GM19328 (cell line): ENCODE data around the gene B4GALNT2.

ENCODE experiments used
- ATAC-seq: cut with Tn5 transposase; IDR thresholded peaks from one replicate; pipeline ENCODE4 v1.9.1; 2021; ENCODE audit warnings: mild to moderate bottlenecking, moderate library complexity; ENCODE audit not compliant: unreplicated experiment

The B4GALNT2 gene

GRCh38 chr17:49203796-49204195, 71.2 kb downstream of the B4GALNT2 start:
- no peak for ATAC-seq

DNA sequence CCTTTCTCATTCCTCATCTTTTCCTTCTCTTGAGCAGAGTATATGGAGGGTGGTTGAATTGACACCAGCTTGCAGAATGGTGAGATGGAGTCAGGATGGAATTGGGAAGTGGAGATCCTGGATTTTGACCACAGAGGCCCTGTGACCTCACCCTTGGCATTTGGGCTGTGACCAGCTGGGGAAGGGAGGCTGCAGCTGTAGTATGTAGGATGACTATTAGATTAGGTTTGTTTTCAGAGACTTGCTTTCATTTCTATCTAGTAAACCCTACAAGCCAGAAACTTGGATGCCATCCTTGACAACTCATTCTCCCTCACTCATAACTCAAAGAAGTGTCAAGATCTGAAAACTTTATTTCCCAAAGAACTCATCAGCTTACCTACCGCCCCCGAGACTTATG, 71.9 kb downstream of the B4GALNT2 start:
- no peak for ATAC-seq

- ATAC-seq, result no peak
These were observed 76.5 kb downstream of the B4GALNT2 start for GRCh38 chr17:49209061-49209571.

DNA sequence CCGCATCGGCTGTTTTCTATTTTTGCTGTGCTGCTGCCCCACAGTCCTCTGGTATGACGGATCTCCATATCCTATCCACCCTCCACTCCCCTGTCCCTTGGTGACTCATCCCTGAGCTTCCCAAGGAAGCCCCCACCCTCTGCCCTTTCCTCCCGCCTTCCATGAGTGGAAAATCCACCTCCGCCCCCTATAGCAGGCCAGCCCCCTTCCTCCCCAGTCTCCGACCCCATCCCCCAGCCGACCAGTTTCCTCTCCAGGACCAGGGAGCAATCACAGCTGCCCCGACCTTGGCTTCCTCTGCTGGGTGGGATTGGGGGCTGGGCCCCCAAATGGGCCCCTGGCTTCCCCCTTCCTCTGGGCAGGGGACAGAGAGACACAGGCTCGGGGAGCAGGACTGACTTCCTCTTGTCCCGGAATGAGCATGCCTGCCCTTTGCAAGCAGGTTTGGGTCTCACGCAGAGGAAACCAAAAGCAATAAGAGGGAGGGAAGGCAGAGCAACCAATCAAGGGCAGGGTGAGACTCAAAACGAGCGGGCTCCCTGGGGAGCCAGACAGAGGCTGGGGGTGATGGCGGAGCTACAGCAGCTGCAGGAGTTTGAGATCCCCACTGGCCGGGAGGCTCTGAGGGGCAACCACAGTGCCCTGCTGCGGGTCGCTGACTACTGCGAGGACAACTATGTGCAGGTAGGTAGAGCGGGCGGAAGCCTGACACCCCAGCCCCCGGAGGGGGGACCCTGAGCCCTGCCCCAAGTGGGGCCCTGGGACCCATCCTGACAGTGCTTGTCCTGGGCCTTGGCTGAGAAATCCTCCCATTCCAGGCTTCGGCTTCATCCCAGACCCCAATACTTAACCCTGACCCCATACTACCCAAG, 77.8 kb downstream of the B4GALNT2 start, which contains the start of the genes ABI3 and GNGT2:
Gene ABI3 (plus strand): TSS at position 550 of the 872 bp plus-strand sequence. CDS start 18 bp downstream, at position 568.
Gene GNGT2 (minus strand): TSS at position 417 of the 872 bp plus-strand sequence. CDS start 3,152 bp downstream, outside the sequence.
- peak; percentile 66 for ATAC-seq

DNA sequence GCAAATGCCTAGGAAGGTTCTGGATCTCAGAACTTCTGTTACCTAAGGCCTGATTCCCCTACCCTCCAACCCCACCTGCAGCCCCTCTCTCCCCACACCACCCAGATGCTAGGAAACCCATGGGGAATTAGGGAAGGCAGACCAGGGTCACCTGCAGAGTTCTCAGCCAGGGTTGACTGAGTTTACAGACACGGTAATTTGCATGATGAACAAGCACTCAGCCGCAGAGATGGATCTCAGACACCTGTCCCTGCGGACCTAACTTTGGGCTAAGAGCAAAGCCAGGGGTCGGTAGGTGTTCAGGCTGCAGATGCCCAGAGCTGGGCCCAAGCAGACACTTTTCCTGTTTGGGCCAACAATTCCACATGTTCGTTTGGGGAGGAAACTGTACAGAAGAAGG, 80.8 kb downstream of the B4GALNT2 start:
- no peak for ATAC-seq

- ATAC-seq, result no peak
These were observed 81.3 kb downstream of the B4GALNT2 start for GRCh38 chr17:49213847-49214246.

GRCh38 chr17:49214676-49215360, 82.2 kb downstream of the B4GALNT2 start:
- no peak for ATAC-seq

DNA sequence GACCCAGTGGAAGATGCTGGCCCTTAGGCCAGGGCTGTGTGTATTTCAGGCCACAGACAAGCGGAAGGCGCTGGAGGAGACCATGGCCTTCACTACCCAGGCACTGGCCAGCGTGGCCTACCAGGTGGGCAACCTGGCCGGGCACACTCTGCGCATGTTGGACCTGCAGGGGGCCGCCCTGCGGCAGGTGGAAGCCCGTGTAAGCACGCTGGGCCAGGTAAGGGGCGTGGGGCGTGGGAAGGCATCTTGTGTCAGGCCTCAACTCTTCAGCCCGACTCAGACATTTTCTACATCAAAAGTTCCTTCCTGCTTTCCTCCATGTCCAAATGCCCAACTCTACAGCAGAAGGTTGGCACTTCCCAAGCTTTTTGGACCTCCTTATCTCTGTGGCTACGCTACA, 83.9 kb downstream of the B4GALNT2 start:
- no peak for ATAC-seq

- no peak for ATAC-seq
These were observed 84.5 kb downstream of the B4GALNT2 start for GRCh38 chr17:49216953-49217650.

GRCh38 chr17:49217651-49218413, 85.3 kb downstream of the B4GALNT2 start:
- ATAC-seq, result no peak

DNA sequence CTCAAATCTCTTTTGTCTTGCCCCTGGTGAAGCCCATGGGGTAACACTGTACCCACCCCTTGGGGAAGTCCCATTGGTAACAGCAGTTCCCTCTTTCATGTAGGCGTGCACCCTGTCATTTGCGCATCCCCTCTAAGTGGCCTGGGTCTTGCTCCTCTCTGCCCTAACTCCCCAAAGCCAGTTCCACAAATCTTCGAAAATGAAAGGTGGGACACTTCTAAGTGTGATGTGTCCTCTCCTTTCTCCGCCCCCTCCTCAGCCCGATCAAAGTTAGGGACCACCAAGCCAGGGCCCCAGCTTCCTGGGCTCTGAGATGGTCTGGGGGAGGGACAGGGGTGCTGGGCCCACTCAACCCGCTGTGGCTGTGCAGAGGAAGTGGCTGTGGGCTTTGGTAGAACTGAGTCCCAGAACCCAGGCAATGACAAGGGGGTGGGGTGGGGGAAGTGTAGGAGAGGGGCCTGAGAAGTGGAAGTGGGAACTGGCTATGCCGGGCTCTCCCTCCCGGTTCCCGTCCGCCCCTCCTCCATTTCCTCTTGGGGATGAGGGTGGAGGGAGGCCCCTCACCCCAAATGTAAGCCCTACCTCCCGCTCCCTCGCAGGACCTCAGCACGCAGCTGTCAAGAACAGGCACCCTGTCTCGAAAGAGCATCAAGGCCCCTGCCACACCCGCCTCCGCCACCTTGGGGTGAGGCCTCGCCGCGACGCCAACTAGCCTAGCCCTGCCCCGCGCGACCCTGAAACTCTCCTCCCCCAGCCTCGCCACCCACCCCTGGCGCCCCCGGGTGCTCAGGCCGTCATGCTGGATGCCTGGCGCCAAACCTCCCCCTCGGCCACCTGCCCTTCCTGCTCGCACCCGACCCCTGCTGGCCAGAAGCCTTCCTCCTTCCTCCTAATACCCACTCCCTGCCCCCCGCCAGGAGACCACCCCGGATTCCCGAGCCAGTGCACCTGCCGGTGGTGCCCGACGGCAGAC, 86.7 kb downstream of the B4GALNT2 start:
- ATAC-seq, result no peak

DNA sequence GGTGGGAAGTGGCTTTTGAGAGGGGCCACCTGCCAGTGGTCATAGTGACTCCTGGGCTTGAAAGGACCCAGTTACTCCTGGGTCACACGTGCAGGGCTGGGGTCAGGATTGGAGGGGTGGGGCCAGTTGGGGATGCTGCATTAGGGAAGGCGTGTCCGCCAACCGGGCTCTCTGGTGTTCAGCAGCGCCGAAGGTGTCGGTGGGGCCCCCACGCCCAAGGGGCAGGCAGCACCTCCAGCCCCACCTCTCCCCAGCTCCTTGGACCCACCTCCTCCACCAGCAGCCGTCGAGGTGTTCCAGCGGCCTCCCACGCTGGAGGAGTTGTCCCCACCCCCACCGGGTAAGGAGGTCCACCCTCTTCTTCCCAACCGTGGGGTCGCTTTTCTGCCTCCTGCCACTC, 87.4 kb downstream of the B4GALNT2 start:
- ATAC-seq, result no peak

- ATAC-seq, result no peak
These were observed 90.6 kb downstream of the B4GALNT2 start for GRCh38 chr17:49223168-49223516.

DNA sequence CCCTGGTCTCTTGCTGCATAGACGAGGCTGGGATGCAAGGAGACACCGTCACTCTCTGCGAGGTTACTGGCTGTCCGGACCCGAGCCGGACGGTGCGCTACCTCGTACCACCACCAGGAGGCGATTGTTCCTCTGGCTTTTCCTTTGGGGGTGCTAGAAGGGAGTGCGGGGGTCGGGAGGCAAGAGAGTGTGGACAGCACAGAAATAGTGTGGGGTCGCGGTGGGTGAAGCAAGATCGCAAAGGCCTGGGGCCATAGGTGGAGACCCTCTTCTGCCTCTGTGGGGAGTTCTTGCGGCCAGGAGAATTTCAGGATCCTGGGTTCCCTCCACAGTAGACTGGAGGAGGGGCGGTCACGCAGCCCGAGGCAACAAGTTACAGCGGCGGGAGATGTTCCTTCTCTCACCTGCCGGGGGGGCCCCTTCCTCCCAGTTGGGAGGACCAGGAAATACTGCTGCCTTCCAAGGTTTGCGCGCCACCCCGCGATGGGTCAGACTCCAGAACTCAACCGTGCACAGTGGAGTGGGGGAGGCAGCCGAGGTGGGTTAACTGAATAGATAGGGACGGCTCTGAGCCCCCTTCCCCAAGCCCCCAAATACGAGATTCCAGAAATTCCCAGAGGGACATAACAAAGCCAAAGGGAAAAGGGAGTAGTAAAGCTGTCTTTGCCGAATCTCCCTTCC, 91.1 kb downstream of the B4GALNT2 start:
- no peak for ATAC-seq

- no peak for ATAC-seq
These were observed 91.8 kb downstream of the B4GALNT2 start for GRCh38 chr17:49224198-49224996.

- ATAC-seq, result no peak
These were observed 92.4 kb downstream of the B4GALNT2 start for GRCh38 chr17:49224997-49225337.

DNA sequence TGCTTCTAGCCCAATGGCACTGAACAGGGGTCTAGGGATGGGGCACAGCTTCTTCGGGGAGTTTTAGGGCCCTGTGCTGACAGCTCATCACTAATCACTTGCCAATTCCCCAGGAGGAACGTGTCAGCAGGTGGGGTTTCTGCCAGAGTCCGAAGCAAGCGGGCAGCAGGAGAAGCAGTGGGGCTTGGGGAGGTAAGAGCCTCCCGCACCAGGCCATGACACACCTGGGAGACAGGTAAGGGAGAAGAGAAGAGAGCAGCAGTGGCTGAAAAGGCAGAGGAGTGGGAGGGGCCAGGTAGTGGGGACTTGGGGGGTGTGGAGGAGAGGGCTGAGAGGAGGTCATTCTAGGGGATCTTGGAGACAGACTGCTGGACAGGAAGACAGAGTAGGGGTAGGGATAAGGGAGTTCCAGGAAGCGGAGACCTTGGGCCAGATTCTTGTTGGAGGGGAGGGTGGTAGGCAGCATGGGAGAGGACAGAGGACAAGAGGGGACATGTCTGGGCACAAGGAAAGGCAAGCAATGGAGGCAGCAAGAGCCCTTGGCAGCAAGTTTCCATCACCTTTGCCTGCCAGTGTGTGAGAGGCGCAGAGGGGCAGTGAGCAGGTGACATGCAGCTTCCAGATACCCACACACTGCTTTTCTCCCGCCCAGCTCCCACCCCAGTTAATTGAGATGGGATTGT, 93.1 kb downstream of the B4GALNT2 start:
- ATAC-seq, result no peak
